GM23338 (cell line): ENCODE data around the gene FAM76A.

Source experiments
- CREB1 ChIP-seq: fragments of 250-450 bp; sonication (Bioruptor Pico); IDR thresholded peaks from 2 replicates; pipeline ENCODE4 v1.5.0; 2020; ENCODE audit warnings: low read depth, mild to moderate bottlenecking, moderate library complexity
- CTCF ChIP-seq, 2 experiments: fragments of 200-600 bp in 1 of 2; sonication (generic) in 1 of 2; conservative IDR thresholded peaks; 2 replicates each; pipeline versions ENCODE4 v1.5.1 to v1.6.1; 2016 to 2017; ENCODE audit warnings: antibody characterized with exemption in 2 of 2, low read depth in 2 of 2, mild to moderate bottlenecking in 2 of 2, moderate library complexity in 1 of 2
- ETS1 ChIP-seq: IDR thresholded peaks from 2 replicates; pipeline ENCODE4 v1.6.1; 2016; ENCODE audit warnings: antibody characterized with exemption
- EZH2 ChIP-seq: fragments of 200-600 bp; sonication (generic); IDR thresholded peaks from one replicate; pipeline ENCODE4 v1.8.0; 2017; ENCODE audit warnings: antibody characterized with exemption, mild to moderate bottlenecking, low read depth; ENCODE audit not compliant: unreplicated experiment
- EZH2phosphoT487 ChIP-seq: fragments of 200-600 bp; sonication (generic); IDR thresholded peaks from one replicate; pipeline ENCODE4 v1.8.1; 2018; ENCODE audit warnings: antibody characterized with exemption; ENCODE audit not compliant: unreplicated experiment
- JUNB ChIP-seq: IDR thresholded peaks from one replicate; pipeline ENCODE4 v1.6.1; 2016; ENCODE audit warnings: antibody characterized with exemption; ENCODE audit not compliant: unreplicated experiment
- NANOG ChIP-seq: IDR thresholded peaks from 2 replicates; pipeline ENCODE4 v1.6.1; 2016; ENCODE audit warnings: antibody characterized with exemption, borderline replicate concordance
- POLR2AphosphoS5 ChIP-seq: IDR thresholded peaks from 2 replicates; pipeline ENCODE4 v1.6.1; 2016; ENCODE audit warnings: antibody characterized with exemption, low read depth
- REST ChIP-seq: IDR thresholded peaks from one replicate; pipeline ENCODE4 v1.6.1; 2018; ENCODE audit warnings: antibody characterized with exemption; ENCODE audit not compliant: unreplicated experiment
- STAT1 ChIP-seq: IDR thresholded peaks from one replicate; pipeline ENCODE4 v1.6.1; 2016; ENCODE audit warnings: antibody characterized with exemption; ENCODE audit not compliant: unreplicated experiment
- ZNF114 ChIP-seq: fragments of 250-450 bp; sonication (Bioruptor Pico); IDR thresholded peaks from 2 replicates; pipeline ENCODE4 v1.5.0; 2020; ENCODE audit warnings: mild to moderate bottlenecking, moderate library complexity
- ZNF331 ChIP-seq: fragments of 250-450 bp; sonication (Bioruptor Pico); IDR thresholded peaks from 2 replicates; pipeline ENCODE4 v1.5.0; 2020; ENCODE audit warnings: low read depth, mild to moderate bottlenecking, moderate library complexity
- ZNF462 ChIP-seq: fragments of 250-450 bp; sonication (Bioruptor Pico); IDR thresholded peaks from 2 replicates; pipeline ENCODE4 v1.5.0; 2020; ENCODE audit warnings: mild to moderate bottlenecking, moderate library complexity

- TF ChIP-seq CTCF (conservative IDR thresholded peaks at IDR 0.05; ENCODE audit: low read depth in 2 of 2), result no peak
- TF ChIP-seq EZH2, result no peak
- TF ChIP-seq POLR2AphosphoS5, result no peak
- TF ChIP-seq JUNB, result no peak
- TF ChIP-seq REST, result no peak
- no peak for TF ChIP-seq EZH2phosphoT487
- TF ChIP-seq CREB1, result no peak
- TF ChIP-seq ETS1, result no peak
- no peak for TF ChIP-seq ZNF114 (CRISPR knock-in tag)
- TF ChIP-seq ZNF331 (CRISPR knock-in tag), result no peak
- TF ChIP-seq STAT1, result no peak
- TF ChIP-seq ZNF462, result no peak
- no peak for TF ChIP-seq NANOG
Observed at GRCh38 chr1:27716262-27716895, 9.4 kb upstream of the FAM76A start.
